ENCODE measurements around the gene PARD3. TPM values are rescaled to one million over a fixed set of nuclear protein-coding genes. Genes with fewer than 3 reads are reported as not detected.

The PARD3 gene
- total RNA-seq, 1 donor from 2014 or later, result 27.7 TPM

DNA sequence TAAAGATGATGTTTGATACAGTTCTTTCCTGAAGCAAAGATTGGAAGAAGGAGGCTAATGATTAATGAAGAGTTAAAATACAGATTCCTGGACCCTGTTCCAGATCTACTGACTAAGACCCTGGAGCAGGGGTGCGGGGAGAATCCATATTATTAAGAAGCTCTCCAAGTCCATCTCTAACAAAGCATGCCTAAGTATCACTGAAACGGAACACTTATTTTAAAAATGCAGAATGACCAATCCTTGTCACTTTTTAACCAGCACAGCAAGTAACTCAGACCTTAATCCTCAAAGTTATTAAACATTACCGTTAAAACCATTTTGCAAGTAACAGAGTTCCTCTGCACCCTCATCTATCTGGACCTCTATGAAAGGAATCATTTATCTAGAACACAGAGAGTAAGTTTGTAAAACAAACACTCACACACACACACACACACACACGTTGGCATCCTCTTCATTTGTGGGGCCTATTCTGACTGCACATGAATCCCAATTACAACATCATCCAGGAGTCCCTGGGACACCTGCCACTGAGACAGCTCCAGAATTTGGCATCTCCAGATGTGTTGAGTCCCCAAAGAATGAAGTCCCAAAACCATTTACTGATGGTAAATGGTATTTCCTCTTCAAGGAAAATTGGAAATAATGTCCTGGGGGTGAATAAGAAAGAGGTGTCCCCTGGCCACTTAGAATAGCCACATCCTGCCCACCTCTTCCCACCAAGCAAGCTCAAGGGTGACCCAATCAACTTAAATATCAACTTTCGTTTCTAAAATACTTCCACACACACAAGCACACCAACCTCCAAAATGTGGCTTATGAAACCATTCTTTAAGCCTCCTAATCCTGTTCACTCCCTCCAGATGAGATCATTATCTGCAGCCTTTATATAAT, 117.5 kb downstream of the PARD3 start:
- DNase-seq (ENCODE audit: low spot score), result no peak

DNA sequence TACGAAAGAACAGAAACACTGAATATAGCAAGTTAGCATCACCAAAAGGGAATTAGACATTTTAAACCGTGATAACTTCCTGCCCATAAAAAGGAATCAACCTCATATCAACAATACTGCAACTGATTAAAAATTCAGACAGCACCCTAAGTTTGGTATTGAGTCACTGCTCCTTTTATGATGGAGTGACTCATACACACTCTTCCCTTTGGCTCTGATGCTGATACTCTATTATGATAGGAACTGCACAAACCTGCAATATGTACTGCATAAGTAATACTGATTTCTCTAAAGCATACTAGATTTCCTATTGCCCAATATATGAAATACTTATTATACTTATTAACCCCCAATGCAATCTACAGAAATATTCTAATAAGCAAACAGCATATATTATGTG, 118.7 kb downstream of the PARD3 start:
- no peak for DNase-seq (ENCODE audit: low spot score)

DNA sequence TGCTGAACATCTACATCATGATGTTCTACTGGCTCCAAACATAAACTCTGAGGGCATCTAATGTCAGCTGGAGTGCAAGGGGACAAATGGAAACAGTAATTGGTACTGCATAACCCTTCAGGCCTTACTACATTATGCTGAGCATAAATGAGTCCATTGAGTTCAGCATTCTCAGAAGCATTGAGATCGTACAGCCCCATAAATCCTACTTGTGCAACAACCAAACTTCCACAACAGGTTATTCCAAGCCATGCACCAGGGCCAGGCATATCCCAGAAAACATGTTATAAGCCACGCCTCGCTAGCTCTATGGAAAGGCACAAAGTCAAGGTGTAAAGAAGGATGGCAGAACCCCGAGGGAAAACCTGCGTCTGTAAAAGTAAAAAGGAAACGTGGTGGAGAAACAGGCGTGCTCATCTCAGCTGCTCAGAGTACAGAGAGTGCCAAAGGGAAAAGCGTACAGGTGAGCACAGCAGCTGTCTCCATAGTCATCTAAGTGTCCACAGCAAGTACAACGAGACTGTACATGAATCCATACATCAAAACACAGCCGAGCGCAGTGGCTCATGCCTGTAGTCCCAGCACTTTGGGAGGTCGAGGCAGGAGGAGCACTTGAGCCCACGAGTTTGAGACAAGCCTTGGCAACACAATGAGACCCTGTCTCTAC, 124.6 kb downstream of the PARD3 start:
- no peak for DNase-seq (ENCODE audit: low spot score)

DNA sequence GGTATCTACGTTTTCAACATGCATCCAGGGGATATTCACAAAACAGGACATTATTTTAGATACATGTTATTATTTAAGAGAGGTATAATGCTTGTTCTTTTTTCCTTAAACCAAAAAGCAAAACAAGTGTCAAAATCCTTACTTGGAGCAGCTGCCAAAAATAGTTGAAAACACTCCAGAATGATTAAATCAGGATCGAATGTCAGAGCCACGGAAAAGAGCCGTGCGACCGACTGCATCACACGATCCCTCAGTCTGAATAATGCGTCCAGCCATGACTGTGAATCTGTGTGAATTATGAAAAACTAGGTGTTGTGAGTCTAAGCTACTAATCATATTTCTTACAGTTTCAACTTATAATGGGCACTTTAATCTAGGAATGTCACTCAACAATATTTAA, 126.0 kb downstream of the PARD3 start:
- DNase-seq (ENCODE audit: low spot score), result no peak

DNA sequence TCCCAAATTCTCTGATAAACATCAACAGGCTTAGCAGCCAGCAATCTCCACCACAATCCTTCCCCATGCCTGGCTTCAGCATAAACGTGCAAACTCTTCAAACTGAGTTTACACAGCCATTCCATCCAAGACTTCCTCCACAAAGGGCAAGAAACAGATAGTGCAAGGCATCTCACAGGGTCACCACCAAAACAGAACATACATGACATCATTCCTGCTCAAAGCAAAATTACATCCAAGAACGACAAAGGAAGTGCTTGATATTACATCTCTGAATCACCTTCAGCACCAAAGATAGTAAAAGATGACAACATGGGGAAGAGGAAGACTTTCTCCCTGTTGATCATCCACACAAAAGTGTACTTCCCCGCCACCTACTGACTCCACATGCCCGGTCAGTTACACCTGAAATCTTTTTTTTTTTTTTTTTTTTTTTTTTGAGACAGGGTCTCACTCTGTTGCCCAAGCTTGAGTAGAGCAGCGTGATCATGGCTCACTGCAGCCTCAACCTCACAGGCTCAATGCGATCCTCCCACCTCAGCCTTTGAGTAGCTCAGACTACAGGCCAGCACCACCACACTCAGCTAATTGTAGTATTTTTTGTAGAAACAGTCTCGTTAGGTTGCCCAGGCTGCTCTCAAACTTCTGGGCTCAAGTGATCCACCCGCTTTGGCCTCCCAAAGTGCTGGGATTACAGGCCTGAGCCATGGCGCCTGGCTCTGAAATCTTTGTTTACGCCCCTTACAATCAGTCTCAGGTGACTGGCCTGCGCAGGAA, 127.5 kb downstream of the PARD3 start:
- DNase-seq (ENCODE audit: low spot score), result no peak

DNA sequence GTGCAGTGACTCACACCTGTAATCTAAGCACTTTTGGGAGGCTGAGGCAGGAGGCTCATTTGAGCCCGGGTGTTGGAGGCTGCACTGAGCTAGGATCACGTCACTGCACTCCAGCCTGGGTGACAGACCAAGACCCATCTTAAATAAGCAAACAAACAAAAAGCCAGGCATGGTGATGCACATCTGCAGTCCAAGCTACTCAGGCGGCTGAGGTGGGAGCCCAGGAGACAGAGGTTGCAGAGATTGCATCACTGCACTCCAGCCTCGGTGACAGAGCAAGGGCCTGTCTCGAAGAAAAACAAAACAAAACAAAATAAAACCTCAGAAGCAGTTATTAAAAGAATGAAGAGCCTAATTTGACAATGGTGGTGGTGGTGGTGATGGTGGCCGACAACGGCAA, 132.5 kb downstream of the PARD3 start:
- DNase-seq (ENCODE audit: low spot score), result no peak

DNA sequence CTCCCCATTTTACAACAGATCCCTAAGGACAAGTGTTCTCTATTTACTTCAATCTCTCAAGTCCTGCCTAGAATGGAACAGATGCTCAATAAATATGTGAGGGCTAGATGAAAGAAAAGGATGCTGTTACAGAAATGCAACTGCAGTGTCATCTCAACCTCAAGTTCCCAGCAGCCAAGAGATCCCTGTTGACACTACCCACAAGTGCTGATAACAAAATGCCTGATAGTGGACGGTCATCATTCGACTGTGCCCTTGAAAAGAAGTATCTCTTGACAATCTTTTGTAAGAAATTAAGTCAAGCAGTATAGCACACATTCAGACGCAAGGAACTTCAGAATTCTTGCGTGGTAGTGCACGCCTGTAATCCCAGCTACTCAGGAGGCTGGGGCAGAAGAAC, 133.2 kb downstream of the PARD3 start:
- no peak for DNase-seq (ENCODE audit: low spot score)

DNA sequence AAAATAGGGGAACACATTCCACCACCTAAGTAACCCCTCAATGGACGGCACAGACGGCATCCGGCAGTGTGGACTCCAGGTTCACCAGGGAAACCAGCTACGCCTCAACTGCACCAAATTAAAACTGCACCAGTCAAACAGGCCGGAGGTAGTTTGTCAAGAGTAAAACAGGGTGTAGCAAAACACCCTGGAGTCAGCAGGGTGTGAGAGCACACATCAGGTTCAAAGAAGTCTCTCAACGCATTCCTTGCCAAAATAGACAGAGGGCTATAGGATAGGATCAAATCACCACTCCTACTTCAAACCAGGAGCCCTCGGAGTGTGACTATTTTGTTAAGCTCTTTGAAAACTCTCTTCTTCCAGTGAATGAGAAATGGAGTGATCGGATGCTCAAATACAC, 135.9 kb downstream of the PARD3 start:
- no peak for DNase-seq (ENCODE audit: low spot score)

DNA sequence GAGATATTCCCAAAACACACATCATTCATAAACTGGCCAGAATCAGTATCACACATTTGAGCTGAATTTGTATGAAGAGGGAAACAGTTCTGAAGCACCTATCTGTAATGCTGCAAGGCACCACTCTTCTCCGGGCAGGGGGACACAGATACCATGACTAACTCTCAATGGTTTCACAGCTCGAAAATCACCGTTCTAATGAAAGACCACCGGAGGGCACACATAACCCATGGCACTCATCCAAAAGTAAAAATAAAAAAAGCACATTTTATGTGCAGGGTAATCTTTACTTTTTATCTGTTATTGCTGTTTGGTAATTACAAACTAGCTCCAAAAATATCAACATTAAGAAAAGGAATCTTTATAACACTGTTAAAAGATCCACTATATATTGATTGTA, 137.5 kb downstream of the PARD3 start:
- DNase-seq (ENCODE audit: low spot score), result no peak

DNA sequence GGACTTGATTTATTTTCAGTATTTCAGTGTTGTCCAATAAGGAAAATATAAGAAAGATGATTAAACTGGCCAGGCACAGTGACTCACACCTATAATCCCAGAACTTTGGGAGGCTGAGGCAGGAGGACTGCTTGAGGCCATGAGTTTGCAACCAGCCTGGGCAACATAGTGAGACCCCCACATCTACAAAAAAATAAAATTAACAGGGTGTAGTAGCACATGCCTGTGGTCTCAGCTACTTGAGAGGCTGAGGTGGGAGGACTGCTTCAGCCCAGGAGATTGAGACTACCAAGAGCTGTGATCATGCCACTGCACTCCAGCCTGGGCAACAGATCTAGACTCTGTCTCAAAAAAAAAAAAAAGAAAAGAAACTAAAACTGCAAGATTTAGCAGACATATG, 138.0 kb downstream of the PARD3 start:
- DNase-seq (ENCODE audit: low spot score), result no peak

DNA sequence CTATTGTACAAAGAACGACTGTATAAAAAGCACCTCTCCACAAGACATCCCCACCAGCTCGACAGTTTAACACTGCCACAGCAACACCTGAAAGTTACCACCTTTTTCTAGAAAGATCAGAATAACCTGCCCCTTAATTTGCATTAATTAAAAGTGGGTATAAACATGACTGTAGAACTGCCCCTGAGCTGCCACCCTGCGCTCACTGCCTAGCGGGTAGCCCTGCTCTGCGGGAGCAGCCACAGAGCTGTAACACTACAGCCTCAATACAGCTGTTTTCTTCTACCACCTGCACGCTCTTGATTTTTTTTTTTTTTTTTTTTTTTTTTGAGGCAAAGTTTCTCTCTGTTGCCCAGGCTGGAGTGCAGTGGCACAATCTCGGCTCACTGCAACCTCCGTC, 140.9 kb downstream of the PARD3 start:
- DNase-seq (ENCODE audit: low spot score), result no peak

DNA sequence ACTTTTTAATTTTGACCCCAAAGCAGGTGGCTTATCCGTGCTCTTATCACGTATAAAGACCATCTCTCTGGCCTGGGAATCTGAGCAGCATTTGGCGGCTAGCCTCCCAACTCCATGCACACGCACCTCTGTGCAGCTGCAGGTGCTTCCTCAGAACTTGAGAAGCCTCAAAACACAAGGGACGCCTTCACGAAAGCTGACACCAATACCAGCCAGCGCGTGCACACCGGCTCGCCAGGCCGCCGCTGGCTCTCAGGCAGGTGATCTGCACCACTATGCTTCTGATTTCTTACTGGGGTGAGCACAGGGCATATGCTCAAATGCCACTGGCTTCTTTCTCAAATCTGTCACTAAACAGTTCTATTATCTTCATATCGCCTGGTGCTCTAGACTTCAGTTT, 145.0 kb downstream of the PARD3 start:
- no peak for DNase-seq (ENCODE audit: low spot score)

DNA sequence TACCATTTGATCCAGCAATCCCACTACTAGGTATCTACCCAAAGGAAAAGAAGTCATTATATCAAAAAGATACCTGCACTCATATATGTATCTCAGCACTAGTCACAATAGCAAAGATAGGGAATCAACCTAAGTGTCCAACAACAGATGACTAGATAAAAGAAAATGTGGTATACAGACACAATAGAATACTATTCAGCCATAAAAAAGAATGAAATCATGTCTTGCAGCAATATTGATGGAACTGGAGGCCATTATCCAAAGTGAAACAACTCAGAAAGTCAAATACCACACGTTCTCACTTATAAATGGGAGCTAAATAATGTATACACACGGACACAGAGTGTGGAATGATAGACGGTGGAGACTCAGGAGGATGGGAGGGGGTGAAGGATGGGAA, 146.0 kb downstream of the PARD3 start:
- DNase-seq (ENCODE audit: low spot score), result no peak

DNA sequence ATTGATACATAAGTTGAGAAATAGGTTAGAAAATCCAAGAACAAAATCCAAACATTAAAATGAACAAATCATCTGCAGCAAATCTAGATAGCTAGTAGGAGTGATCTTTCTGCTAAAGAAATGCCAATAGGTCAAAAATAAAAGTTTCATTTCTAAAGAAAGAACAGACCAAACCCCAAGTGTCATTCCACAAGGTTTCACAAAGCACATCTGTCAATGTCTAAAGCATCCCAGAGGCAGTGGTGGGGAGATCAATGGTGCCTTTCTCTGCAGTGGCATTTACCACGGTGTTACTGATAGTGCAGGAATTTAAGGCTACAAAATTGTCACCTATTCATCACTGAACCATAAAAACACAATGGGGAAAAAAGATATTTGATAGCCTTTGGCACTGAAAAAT, 147.9 kb downstream of the PARD3 start:
- DNase-seq (ENCODE audit: low spot score), result no peak

DNA sequence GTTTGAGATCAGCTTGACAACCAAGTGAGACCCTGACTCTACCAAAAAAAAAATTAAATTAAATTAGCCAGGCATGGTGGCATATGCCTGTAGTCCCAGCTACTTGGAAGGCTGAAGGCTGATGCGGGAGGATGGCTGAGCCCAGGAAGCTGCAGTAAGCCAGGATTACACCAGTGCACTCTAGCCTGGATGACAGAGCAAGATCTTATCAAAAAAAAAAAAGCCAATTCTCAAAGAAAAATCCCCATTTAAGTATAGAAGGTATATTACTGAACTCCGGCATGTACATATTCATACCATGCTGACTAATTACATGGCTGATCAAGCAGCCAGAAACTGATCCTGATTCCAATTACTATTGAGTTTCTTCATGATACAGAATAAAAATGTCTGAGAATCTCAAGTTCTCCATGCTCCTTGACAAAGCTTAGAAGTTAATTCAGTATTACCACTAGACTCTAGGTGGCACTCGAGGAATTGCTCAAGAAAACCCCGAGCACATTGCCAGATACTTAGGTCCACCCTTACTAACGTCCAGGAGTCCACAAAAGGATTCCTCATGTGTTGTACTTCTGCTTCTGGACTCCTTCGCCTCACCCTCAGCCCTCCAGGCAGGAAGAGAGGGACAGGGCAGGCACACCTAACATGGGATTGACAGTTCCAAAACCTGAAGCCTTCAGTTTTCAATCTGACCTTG, 148.9 kb downstream of the PARD3 start:
- DNase-seq (ENCODE audit: low spot score), result no peak

DNA sequence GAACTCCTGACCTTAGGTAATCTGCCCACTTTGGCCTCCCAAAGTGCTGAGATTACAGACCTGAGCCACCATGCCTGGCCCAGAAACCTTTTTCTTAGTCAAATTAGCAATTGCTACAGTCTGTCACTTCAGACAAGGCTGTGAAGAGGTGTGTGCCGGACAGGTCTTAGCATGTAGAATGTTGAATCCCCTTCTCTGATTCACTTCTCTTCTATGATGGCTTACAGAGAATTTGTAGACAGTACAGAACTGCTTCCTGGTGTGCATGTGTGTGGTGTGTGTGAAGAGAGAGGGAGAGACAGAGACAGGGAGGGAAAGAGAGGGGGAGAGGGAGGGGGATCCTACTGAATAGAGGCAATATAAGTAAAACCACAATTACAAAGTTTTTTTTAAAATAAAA, 150.4 kb downstream of the PARD3 start:
- no peak for DNase-seq (ENCODE audit: low spot score)

DNA sequence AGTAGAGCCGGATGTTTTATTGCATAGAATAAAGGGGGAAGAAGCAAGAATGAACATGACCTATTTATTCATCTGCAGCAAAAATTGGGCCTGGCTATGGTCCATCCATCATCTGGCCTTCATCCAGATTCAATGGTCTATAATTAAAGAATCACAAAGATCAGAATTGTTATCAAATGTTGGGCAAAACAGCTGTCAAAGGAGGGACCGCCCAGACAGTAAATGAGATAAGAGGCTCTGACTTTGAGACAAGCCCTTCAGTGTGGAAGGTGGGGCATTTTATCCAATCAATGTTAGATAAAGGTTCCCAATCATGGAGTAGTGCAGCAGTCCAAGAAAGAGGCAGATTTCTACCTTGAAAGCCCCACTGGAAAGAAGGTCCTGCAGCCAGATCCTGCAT, 153.5 kb downstream of the PARD3 start:
- DNase-seq (ENCODE audit: low spot score), result no peak

DNA sequence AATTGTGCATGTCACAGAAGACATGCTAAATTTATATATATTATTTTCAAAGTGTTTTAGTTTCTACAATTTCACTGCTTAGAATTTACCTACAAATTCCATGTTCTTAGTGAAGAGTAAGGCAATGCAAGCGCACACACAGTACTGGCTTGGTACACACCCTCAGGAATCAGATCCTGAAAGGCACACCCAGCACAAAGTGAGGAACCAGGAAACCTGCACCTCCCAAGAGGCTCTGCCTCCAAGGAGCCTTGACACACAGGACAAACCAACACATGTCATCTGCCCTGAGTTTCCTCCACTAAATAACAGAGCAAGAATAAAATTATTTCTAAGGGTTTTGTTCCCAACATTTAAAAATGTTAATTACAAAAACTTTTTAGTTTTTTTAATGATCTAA, 156.2 kb downstream of the PARD3 start:
- no peak for DNase-seq (ENCODE audit: low spot score)

DNA sequence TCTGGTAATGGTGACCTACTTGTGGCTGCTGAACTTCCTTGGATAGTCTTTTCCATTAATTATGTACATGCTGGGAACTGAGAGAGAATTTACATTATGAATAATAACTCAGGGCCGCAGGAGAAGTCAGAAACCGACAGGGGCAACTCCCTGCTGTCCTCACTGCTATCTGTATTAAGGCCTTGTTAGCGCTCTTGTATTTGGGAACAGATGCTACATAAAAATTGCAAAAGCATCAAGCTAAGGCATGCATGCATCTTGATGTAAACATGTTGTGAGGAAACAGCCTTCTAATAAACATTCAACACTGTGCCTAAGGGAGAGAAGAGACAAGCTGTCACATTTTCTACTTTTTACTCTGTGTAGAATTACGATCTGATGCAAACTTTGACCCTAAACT, 158.4 kb downstream of the PARD3 start:
- DNase-seq (ENCODE audit: low spot score), result no peak

DNA sequence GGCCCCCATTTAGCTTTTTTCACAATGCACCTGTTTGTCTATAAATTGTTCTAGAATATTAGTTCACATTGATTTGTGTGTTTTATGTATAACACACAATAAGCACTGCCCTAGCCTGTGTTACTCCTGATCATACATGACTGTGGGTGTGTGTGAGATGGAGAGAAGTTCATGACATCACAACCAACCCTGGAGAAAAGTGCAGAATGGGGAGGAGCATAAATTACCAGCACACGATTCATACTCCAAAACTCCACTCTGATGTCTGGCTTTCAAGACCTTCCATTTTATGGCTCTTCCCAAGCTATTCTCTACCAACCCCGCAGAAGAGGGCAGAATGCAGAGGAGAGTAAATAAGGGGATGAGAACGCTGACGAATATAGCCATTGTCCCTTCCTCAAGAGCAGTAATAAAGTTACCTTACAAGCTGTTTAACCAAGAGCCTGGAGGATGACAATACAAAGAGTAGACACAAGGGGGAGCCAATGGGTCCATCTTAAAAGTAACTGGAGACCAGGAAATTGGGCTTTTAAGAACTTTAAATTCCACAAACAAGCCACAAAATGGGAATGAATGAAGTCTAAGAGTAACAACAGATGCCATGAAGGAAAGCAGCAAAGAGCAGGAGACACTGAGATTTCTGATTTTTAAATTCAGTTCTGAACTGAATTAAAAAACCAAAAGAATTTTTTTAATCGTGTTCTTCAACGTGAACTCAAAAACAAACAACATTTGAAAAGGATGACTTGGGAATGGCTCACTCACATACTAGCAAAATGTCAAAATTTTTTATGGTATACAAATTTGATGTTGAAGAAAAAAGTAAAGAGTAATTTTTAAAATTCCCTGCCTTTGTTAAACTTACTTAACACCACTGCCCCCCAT, 159.6 kb downstream of the PARD3 start:
- DNase-seq (ENCODE audit: low spot score), result no peak

DNA sequence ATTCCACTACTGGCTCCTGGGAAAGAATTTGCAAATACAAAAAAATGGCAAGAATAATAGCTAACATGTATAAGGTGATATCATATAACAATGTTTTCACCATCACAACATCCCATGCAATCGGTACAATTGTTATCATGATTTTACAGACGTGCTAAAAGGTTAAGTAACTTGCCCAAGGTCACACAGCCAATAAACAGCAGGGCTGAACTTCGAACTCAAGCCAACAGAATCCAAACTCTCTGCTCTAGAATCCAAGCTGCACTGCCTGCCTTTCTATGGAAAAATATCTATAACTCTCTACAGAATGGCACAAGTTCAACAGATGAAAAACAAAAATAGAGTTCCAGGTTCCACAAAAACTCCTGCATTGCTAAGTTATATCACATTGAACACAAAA, 160.9 kb downstream of the PARD3 start:
- DNase-seq (ENCODE audit: low spot score), result no peak

Data from mesenteric fat pad (tissue), 1 donor.